NK-92 treated with Interleukin-12 subunit alpha and Interleukin-12 subunit beta, amount 100 ng/mL, for 24 hours (cell line): ENCODE measurements around the gene BTRC.
"Not testable (repeated sequence)": the region's sequence is repeated elsewhere in the genome, so short reads cannot be mapped to it uniquely, and the experiment has no call there.

Experiments used
- DNase-seq: peaks from one replicate; lab custom pipeline; 2025; lab: John Stamatoyannopoulos, UW

The BTRC gene

DNA sequence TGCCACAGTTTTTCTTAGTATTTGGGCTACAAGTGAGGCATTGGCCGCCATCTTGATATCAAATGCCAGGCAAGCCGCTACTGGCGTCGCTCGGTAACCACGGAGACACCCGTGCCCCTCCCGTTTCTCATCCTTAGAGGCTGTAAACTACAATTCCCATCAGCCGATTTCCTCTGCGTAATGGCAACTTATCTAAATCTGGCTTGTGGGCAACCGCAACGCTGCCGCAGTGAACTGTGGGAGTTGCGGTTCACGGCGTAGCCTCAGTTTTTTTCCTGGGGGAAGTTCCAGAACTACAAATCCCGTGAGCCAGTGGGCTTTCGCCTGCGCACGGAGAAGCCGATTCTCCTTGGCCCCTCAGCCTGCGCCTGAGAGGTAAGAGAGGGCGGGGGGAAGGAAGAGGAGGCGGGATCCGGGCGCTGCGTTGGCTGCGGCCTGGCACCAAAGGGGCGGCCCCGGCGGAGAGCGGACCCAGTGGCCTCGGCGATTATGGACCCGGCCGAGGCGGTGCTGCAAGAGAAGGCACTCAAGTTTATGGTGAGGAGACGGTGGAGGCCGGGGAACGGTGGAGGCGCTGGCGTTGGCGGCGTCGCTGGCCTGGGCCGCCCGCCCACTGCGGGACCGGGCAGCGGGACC lies at the start of gene BTRC:
BTRC (plus strand) TSS at position 474 of the 636 bp plus-strand sequence; CDS start at position 490, 16 bp downstream.
- DNase-seq: peak; percentile 93

DNA sequence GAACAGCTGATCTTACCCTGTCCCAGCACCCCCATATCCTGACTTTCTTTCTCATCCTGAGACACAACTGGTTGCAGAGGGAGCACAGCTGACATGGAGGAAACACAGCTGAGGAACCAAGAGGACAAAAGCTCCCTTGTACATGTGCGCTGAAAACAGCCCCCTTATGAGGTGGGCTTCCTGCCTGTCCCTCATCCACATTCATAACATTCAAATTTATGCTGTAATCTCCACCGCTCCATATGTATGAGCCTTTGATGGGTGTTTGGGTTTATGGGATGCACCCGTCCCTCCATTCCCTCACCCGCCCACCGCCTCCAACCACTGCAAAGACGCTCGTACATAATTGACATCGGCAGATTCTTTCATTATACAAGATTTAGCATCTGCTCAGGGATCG lies 49.6 kb upstream of the BTRC start:
- DNase-seq: no peak

- no peak for DNase-seq
These were observed 48.4 kb upstream of the BTRC start for GRCh38 chr10:101305320-101306241.

- no peak for DNase-seq
These were observed 45.9 kb upstream of the BTRC start for GRCh38 chr10:101308051-101308450.

GRCh38 chr10:101310529-101311184 lies 43.3 kb upstream of the BTRC start:
- no peak for DNase-seq

DNA sequence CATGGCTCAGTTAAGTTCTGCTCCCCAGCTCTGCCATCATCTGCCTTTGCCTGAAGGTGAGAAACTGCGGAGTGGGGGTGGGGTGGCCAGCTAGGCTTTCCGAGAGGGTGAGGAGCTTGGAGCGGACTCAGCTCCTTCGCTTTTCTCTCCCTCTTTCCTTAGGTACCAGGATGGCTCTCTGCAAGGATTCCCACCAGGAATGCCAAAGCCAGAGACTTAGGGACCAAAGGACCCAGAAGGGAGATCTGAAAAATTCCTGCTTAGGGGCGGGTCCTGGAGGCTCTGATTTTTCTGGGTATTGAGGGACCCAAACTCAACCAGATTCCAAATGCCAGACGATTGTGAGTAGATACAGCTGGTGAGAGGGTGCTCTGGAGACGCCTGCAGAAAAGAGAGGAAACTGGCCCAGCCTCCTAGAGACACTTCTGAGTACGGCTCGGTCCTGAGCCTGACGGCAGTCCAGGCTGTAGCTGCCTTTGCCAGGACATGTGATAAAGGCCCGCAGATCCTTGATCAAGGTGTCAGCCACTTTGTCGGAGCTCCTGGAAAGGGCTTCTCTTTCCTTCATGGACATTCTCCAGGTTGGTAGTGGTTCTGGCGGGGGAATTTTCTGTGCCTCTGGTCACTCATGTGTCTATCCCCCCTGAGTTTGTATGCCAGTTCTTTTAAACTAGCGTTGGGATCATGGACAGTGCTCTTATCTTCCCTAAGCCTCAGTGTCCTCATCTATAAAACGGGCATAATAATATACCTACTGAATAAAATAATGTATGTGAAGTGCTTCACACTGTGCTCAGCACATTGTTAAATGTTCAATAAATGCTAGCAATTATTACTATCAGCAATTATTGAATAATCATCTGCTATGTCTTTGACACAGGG lies 42.5 kb upstream of the BTRC start:
- DNase-seq: no peak

- DNase-seq: no peak
These were observed 34.6 kb upstream of the BTRC start for GRCh38 chr10:101319241-101319915.

- DNase-seq: no peak
These were observed 32.9 kb upstream of the BTRC start for GRCh38 chr10:101321073-101321472.

GRCh38 chr10:101322266-101323108 lies 31.5 kb upstream of the BTRC start:
- no peak for DNase-seq

GRCh38 chr10:101323495-101323894 lies 30.5 kb upstream of the BTRC start:
- DNase-seq: no peak

DNA sequence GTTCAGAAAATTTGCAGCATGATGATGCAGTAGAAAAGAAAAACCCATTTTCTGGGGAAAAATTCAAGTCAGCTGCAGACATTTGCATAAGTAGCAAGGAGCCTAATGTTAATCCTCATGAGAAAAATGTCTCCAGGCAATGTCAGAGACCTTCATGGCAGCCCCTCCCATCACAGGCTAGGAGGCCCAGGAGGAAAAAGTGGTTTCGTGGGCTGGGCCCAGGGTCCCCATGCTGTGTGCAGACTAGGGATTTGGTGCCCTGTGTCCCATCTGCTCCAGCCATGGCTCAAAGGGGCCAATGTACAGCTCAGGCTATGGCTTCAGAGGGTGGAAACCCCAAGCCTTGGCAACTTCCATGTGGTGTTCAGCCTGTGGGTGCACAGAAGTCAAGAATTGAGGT lies 26.5 kb upstream of the BTRC start:
- DNase-seq: not testable (repeated sequence)

- DNase-seq: no peak
These were observed 24.5 kb upstream of the BTRC start for GRCh38 chr10:101329341-101330032.

- no peak for DNase-seq
These were observed 23.7 kb upstream of the BTRC start for GRCh38 chr10:101330231-101330630.

GRCh38 chr10:101330631-101331225 lies 23.2 kb upstream of the BTRC start:
- no peak for DNase-seq

- no peak for DNase-seq
These were observed 22.0 kb upstream of the BTRC start for GRCh38 chr10:101331956-101332355.

GRCh38 chr10:101334259-101334658 lies 19.7 kb upstream of the BTRC start:
- not testable (repeated sequence) for DNase-seq

DNA sequence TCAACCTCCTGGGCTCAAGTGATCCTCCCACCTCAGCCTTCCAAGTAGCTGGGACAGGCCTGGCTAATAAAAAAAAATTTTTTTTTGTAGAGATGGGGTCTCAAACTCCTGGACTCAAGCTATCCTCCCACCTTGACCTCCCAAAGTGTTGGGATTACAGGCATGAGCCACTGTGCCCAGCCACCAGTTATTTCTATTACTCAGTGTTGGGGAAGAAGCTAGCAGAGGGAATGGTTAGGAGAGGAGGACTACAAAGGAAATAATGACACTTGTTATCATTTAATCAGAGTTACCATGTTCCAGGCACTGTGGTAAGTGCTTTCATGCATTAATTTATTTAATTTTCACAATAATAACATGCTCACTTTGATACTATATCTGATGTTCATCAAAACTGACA lies 17.6 kb upstream of the BTRC start:
- no peak for DNase-seq

DNA sequence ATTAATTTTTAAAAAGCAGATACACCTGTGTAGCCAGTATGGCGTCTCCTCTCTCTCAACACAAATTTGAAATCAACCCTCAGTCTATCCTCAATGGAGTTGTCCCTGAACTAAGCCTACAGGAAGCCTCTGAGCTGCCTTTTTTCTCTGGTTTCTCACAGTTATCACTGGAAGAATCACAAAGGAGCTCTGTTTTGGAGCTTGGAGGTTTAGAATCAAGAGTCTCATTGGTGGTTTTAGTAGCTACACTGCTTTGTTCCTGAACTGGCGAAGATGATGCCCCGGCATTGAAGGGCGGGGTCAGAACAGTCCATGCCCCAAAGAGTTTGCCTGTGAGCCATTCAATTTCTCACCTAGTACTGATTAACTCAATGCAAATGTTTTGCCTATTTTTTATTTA lies 16.1 kb upstream of the BTRC start:
- DNase-seq: no peak

GRCh38 chr10:101341438-101341837 lies 12.5 kb upstream of the BTRC start:
- DNase-seq: no peak
